ENCODE data around the gene TIAM2. TPM values are rescaled to one million over a fixed set of nuclear protein-coding genes. Genes with fewer than 3 reads are reported as not detected.
A peak's percentile ranks its signal among the peaks of the same experiment; 100 is the strongest.

The TIAM2 gene
- total and polyA plus RNA-seq, 9 of the 15 experiments (the other 6 are each of a cell fraction or from before 2014, with no cell fraction given): 0.73 to 6.5 (median 4.3) TPM

GRCh38 chr6:155174576-155175211 lies 179.6 kb downstream of the TIAM2 start (continued):
- TF ChIP-seq RBFOX2 (IDR thresholded peaks at IDR 0.05; ENCODE audit: low read depth, low read length) (no peak), ZBTB9 (CRISPR knock-in tag; IDR thresholded peaks at IDR 0.05) (no peak), ZFP36 (IDR thresholded peaks at IDR 0.05; ENCODE audit: low read depth, low read length, partially characterized antibody) (no peak), HSF4 (CRISPR knock-in tag; IDR thresholded peaks at IDR 0.05; ENCODE audit: borderline replicate concordance) (no peak), POLR2AphosphoS2 (IDR thresholded peaks at IDR 0.05; ENCODE audit: low read length) (no peak), HDAC6 (IDR thresholded peaks at IDR 0.05; ENCODE audit: low read depth, low read length) (no peak), BRF1 (IDR thresholded peaks at IDR 0.05; ENCODE audit: borderline replicate concordance, extremely low read depth, insufficient read length) (no peak), STAT5B (CRISPR knock-in tag; IDR thresholded peaks at IDR 0.05) (no peak), YY1 (IDR thresholded peaks at IDR 0.05; ENCODE audit: borderline replicate concordance in 1 of 3, control insufficient read depth in 1 of 3, extremely low read depth in 1 of 3, insufficient read depth in 3 of 3, insufficient read length in 1 of 3, insufficient replicate concordance in 2 of 3, low read depth in 1 of 3, low read length in 2 of 3) (no peak), TCF15 (CRISPR knock-in tag; IDR thresholded peaks at IDR 0.05) (no peak), NCOA2 (IDR thresholded peaks at IDR 0.05; ENCODE audit: partially characterized antibody in 2 of 2) (no peak), ZFP91 (CRISPR knock-in tag; IDR thresholded peaks at IDR 0.05) (peak; percentile 92), MXI1 (IDR thresholded peaks at IDR 0.05; ENCODE audit: low read depth, low read length) (no peak), NFIC (IDR thresholded peaks at IDR 0.05) (peak; percentile 82), ZNF311 (CRISPR knock-in tag; IDR thresholded peaks at IDR 0.05) (no peak), ZBTB12 (CRISPR knock-in tag; IDR thresholded peaks at IDR 0.05) (no peak), ZMIZ1 (IDR thresholded peaks at IDR 0.05; ENCODE audit: low read depth in 2 of 2, low read length in 2 of 2) (no peak), FOXK2 (conservative IDR thresholded peaks at IDR 0.05 in 1 of 2, IDR thresholded peaks at IDR 0.05 in 1 of 2; ENCODE audit: low read depth in 2 of 2) (no peak), ZNF76 (CRISPR knock-in tag; IDR thresholded peaks at IDR 0.05; ENCODE audit: borderline replicate concordance) (no peak)

All from K562 (cell line).